Stimulated activated CD4-positive, alpha-beta T cell treated with anti-CD3 and anti-CD28 coated beads, Interleukin-15, amount 100 ng/mL, for 1 hour (primary cell): Measurements from ENCODE around the gene GET4.
"Not testable (repeated sequence)": the region's sequence is repeated elsewhere in the genome, so short reads cannot be mapped to it uniquely, and the experiment has no call there.

Experiments used
- DNase-seq, 2 donors: peaks; one replicate each; pipeline ENCODE4 v3.0.0-alpha.2; 2020; ENCODE audit warnings: low read depth in 1 of 2, low spot score in 1 of 2

GET4 gene

DNA sequence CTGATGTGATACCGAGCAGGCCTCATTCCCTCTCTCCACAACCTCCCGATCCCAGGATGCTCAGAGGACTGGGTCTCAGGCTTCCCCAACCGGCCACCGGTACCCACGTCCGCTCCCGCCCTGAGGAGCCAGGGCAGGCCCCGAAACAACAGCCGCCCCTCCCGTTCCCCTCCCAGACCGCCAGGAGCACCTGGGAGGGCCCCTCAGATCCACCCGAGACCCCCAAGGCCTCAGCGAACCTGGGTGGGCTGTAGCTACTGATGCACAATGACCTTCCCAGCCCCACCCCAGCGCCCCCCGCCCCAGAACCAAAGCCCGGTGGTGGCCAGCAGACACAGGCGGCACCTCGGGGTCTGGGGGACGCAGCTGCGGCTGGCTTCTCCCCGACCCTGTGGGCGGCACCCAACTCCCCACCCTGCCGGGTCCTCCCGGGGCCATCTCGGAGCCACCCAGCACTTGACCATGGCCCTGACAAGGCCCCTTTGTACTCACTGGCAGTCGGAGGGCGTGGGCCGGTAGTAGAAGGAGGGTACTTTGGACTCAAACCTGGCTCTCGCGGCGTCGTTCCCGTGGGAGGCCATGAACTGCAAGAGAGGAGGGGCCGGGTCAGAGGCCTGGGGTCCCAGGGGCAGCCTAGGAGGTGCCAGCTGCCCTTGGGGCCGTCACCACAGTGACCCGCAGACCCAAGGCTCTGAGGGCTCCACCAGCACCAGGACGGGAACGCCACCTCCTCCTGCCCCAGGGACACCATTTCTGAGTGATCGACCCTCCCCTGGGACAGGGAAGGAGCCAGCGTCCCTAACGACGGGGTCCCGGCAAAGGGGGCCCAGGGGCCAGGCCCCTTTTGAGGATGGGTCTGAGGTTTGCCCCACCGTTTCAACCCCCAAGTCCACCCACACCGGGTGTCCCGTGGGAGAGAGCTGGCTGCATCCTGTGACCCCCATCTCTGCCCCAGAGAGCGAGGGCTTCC, 50.0 kb downstream of the GET4 start:
- DNase-seq = peak in 1 of 2 donors; percentile 0

DNA sequence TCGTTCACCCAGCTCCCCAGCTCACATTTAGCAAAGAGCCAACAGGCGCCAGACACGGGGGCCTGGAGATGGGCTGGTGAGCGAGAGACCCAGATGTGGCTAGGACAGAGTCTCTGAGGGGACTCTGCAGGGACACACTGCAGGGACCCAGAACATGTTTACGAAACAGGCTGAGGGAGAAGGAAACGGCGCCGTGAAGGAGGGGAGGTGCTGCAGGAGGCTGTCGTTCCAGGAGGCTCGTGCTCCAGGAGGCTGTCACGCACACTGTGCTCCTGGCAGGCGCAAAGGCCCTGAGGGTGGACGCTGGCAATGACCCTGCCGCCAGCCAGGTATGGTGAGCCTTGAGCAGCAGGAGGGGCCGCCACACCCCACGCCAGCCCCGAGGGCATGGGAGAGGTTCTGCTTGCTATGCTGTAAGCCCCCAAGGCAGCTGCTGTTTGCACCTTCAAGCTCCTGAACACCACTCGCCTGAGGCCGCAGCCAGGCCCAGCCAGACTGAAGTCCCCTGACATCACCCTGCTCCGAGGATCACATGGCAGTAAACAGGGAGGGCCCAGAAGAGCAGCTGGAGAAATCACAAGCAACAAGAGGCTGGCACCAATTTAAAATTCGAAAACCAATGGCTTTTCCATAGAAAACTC, 50.8 kb downstream of the GET4 start:
- DNase-seq = no peak

DNA sequence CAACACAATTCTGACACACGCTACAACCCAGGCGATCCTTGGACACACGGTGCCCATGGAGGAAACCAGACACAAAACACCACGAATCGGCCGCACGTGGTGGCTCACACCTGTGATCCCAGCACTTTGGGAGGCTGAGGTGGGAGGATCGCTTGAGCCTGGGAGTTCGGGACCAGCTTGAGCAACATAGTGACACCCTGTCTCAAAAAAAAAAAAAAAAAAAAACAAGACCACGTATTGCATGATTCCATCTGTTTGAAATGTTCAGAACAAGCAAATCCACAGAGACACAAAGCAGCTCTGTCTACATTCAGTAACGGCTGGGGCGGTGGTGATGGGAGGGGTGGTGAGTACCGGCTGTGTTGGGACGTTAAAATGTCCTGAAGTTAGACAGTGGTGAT, 53.0 kb downstream of the GET4 start:
- no peak for DNase-seq

DNA sequence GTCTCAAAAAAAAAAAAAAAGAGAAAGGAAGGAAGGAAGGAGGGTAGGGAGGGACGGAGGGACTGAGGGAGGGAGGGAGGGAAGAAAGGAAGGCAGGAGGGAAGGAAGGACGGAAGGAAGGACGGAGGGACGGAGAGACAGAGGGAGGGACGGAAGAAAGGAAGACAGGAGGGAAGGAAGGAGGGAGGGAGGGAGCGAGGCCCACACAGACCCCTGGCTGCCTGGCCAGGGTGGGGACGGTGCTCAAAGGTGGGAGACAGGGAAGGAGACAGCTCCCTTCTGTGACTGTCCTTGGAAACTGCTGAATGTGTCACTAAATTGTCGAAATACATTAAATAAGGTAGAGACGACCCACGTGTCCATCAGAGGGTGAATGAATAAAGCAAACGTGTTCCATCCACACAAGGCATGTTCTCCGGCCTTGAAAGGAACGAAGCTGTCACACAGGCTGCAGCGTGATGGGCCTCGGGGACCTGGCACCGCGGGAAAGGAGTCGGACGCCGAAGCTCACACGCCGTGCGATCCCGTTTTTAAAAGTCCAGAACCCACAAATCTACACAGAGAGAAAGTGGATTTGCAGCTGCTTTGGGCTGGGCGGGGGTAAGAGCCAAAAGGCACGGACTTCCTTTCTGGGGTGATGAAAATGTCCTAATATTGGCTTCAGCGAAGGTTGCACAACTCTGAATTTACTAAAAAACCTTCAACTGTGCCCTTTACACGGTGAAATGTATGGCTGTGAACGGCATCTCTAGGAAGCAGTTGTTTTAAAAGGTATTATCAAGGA, 54.8 kb downstream of the GET4 start:
- no peak for DNase-seq

DNA sequence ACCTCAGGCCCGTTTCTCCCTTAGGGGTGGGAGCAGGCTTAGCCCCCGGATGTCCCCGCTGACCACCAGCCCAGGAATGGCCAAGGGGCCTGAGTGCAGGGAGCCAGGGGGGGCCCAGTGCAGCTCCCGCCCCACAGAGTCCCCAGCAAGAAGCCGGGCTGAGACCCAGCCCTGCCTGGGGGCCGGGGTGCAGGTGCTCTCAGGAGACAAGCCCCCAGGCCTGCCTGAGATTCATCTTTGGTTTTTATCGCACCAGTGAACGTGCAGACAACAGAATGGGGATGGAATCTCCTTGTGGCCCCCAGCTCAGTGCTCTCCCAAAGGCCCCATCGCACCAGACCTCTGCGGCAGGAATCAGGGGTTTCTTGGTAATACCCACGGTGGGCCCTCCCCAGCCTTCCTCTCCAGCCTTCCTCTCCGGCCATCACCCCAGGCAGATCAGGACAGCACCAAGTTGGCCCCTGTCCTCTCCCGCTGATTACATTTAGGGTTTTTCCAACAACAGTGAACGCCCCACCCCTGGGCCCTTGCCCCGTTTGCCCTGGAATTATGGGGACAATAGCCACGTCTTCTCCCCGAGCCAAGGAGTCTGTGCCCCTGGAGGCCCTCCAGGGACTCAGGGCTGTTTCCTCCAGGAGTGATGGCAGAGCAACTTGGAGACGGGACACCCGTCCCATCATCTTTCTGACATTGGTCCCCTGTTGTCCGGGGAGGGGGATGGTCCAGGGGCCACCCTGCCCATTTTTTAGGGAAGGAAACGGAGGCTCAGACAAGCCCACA, 55.7 kb downstream of the GET4 start:
- DNase-seq = no peak

DNA sequence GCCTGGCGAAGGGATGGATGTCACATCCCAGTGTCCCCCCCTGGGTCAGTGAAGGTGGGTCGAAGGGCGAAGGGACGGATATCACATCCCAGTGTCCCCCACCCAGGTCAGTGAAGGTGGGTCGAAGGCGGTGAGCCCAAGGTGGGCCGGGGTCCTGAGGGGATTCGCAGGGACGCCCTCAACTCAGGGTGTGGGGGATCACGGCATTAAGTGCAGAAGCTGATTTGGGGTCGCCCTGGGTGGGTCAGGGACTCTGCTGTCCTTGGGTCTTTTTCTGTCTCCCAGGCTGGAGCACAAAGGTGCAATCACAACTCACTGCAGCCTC, 56.3 kb downstream of the GET4 start:
- no peak for DNase-seq

DNA sequence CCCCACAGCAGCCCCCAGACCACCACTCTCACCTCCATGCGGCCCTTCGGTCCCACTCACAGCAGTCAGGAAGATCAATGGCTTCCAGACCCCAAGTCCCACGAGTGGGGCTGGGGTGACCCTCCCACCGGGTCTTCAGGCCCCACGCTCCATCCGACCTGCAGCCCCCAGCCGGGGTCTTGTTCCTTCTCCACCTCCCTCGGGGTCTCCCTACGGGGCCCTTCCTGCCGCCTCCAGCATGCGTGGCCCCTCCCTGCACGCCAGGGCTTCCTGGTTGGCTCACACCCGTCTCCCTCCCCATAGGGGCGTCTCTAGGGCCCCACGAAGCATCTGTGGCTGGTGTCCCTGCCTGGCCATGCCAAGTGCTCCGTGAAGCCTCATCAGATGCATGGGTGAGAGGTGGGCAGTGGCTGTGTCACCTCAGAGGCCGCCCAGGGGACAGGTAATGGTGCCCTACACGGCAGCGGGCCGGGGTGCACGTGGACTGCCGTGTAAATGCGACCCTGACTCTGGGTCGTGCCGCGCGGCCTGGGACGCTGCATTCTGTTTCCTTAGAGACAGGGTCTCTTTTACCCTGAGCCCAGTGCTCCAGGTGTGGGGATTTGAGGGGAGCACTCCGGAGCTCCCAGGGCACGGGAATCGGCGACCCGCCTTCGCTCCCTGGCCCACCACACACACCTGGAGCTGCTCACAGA, 58.3 kb downstream of the GET4 start:
- no peak for DNase-seq

DNA sequence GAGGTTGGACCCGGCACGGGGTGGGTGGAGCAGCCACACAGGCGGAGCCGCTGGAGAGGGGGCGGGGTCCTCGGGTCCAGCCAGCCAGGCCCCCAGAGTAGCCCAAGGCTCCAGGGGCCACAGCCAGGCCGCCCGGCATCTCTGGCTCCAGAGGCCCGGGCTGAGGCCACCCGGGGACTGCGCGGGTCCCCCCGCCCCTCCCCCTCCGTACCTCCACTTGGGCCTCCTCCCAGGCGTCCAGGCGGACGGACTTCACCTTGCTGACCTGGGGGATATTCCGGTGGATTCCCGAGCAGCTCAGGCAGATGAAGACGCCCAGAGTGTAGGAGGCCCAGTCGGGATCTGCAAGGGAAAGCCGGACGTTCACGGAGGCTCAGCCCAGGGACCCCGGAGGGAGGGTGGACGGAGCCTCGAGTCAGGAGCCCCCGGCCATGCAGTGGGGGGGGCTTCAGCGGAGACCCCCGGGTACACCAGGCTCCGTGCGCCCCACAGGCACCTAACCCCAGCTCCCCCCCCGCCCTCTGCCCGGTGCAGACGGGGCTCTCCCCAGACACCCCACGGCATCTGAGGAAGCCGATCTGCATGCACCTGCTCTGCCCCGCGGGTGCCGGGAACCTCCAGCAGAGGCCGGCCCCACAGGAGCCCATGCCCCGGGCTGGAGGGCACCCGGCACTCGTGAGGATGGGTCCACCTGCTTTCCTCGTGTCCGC, 59.0 kb downstream of the GET4 start:
- DNase-seq = no peak

DNA sequence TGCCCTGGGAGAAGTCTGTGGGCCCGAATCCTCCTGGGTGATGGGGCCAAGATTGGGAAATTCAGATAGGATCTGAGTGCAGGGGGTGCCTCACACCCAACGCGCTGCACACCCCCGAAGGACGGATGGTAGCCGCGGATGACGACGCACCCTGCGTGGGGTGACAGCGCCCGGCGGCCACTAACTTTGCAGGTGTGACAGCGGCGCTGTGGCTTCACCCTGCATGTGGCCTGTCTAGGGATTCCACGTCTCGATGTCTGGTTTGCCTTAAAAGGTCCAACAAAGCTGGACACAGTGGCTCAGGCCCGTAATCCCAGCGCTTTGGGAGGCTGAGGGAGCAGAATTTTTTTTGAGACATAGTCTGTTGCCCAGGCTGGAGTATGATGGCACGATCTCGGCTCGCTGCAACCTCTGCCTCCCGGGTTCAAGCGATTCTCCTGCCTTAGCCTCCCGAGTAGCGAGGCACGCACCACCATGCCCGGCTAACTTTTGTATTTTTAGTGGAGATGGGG, 59.6 kb downstream of the GET4 start:
- DNase-seq = no peak

DNA sequence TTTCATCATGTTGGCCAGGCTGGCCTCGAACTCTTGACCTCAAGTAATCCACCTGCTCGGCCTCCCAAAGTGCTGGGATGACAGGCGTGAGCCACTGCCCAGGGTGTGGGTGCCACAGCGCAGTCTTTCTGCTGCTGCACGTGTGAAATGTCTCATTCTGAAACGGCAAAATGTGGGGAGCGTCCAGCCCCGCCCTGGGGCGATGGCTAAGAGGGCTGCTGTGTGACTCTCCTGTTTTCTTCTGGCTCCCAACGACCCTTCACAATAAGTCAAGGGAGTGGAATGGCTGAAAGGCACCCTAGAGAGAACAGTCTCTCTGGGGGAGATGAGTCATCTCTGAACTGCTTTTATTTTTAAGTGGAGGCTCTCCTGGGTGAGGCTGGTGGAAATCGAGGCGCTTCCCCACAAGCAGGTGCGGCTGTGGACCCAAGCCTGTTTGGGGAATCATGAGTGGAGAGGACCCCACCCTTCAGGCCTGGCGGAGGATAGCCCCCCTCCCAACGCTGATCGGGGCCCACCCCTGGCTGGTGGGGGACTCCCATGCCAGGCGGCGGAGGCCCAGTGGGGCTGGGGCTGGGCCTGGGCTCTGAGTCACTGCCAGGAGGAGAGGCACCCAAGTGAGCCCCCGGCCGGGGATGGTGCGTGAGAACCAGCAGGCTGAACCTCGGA, 60.2 kb downstream of the GET4 start:
- no peak for DNase-seq

DNA sequence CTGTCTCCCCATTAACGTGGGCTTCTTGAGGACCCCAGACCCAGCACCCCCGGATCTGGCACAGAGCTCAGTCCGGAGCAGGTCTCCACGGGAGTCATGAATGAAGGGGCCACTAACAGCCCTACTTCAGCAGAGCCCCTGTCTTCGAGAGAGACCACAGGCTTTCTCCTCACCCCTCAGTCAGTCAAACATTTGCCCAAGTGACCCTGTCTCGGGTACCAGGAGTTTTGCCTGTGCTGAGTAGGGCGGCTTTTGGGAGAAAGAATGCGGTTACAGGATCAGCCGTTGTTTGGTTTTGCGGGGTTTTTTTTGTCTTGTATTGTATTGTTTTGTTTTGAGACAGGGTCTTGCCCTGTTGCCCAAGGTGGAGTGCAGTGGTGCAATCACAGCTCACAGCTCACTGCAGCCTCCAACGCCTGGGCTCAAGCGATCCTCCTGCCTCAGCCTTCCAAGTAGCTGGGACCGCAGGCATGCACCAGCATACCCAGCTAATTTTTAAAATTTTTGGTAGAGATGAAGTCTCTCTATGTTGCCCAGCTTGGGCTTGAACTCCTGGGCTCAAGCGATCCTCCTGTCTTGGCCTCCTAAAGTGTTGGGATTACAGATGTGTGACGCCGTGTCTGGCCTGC, 61.6 kb downstream of the GET4 start:
- DNase-seq = no peak

DNA sequence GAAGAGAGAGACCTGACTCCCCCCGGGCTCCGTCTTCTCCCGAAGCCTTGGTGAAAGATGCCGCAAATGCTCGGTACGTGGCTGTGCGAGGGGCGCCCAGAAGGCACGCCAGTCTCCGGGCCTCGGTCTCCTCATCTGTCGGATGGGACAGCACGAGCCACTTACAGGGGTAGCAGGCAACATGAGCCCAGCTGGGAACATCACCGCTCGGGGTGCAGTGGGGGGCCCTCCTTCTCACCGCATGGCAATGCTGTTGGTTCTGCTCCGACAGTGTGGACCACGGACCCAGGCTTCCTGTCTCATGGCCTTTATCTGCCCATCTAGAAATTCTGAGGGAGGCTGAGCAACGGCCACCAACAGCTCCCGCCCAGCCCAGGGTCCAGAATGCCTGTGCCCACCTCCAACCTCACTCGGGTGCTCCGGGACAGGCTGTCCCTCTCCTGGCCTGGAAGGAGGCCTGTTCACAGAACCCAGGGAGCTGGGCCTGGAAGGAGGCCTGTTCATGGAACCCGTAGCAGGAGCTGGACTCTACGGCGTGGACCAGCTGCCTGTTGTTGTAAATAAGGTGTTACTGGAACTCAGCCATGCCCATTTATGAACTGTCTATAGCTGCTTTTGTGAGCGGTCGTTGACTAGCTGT, 62.3 kb downstream of the GET4 start:
- no peak for DNase-seq

DNA sequence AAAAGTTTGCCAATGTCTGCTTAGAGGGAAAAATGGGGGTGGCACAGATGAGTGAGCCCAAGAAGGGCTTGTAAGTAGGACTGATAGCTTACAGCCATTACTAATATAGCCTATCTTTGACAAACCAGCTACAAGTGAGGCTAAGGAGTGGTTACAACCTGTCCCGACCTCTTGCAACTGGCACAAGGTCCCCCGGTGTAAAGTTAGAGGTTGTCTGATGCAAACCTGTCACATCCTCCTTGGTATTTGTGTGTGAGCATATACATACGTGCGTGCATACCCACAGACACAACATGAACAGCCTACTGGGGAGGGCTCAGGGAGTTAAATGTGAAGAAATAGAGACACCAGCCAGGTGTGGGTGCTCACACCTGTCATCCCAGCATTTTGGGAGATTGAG, 63.5 kb downstream of the GET4 start:
- DNase-seq = no peak

DNA sequence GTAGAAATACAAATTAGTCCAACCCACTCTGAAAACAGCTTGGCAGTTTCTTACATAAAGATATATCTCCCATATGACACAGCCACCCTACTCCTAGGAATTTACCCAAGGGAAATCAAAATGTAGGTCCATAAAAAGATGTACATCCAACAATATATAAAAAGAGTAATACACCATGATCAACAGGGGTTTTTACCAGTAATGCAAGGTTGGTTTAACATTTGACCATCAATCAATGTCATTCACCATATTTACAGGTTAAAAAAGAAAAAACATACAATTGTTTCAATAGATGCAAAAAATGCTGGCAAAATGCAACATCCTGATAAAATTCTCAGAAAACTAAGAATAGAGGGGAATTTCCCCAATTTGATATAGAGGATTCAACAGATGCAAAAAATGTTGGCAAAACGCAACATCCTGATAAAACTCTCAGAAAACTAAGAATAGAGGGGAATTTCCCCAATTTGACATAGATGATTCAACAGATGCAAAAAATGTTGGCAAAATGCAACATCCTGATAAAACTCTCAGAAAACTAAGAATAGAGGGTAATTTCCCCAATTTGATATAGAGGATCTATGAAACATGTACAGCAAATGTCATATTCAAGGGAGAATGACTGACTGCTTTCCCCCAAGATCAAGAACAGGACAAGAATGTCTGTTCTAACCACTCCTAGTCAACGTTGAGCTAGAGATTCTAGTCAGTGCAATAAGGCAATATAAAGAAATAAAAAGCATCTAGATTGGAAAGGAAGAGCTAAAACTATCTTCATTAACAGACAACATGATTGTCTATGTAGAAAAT, 64.5 kb downstream of the GET4 start:
- no peak for DNase-seq

DNA sequence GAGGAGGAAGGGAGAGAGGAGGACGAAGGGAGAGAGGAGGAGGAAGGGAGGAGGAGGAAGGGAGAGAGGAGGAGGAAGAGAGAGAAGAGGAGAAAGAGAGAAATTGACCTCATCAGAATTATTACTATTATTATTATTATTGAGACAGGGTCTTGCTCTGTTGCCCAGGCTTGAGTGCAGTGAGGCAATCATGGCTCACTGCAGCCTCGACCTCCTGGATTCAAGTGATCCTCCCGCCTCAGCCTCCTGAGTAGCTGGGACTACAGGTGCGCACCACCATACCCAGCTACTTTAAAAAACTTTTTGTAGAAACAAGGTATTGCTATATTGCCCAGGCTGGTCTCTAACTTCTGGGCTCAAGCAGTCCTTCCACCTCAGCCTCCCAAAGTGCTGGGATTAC, 67.4 kb downstream of the GET4 start:
- not testable (repeated sequence) for DNase-seq

DNA sequence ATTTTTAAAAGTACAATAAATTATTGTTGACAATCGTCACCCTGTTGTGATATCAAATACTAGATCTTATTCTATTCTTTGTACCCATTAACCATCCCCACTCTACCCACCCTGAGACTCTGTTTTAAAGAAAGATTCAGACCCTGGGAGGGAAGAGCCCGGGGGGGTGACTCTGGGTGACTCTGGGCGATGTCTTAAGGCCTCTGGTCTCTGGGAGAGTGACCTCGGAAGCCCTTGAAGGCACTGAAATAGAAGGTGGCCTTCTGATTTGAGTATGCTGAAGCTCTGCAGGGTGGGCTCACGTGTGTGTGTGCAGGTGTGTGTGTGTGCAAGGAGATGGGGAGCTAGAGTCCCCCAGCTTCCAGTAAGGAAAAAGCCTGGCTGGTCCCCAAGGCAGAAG, 68.4 kb downstream of the GET4 start:
- no peak for DNase-seq

DNA sequence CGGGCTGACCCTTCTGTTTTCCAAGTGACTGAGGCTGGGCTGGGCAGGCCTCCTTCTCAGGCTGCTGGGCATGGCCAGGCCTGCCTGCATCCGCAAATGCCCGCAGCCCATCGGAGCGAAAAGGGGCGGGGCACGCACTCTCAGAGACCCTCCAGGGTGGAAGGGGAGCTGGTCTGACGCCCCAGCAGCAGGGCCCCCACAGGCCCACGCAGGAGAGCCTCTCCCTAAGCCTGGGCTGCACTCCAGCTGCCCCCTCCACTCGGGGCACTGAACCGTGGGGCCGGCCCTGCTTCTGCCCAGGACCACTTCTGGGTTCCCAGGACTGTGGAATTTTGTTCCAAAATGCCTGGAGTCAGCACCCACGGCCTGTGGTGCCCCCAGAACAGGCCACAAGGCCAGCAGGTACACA, 68.8 kb downstream of the GET4 start:
- no peak for DNase-seq
